ENCODE results near the gene WT1. TPM values are rescaled to one million over a fixed set of nuclear protein-coding genes. Genes with fewer than 3 reads are reported as not detected.

The WT1 gene
- total RNA-seq, 2 donors from 2014 or later, result not detected

Other genes with a start within 250 kb of the WT1 start
- 100 to 1,000 TPM; 244 to 362 TPM for gene EIF3M, start 148.3 kb upstream of the WT1 start, total RNA-seq

Measured in natural killer cell treated with Interleukin-12 subunit alpha and Interleukin-12 subunit beta and Interleukin-15 and Interleukin-18, amount 100 ng/mL, for 72 hours (primary cell).